HEK293 (cell line): ENCODE data around the gene METTL6.

ENCODE experiments used
- CTCF ChIA-PET: fragments of 350-600 bp; formaldehyde crosslinking; extraction: SDS; loops from one replicate; lab custom pipeline; 2021; ENCODE audit warnings: antibody characterized with exemption; lab: Yijun Ruan, JAX
- POLR2A ChIA-PET: fragments of 300-600 bp; formaldehyde crosslinking; extraction: SDS; loops from one replicate; lab custom pipeline; 2020; ENCODE audit warnings: antibody characterized with exemption, inconsistent platforms; lab: Yijun Ruan, JAX
- H3K27ac ChIP-seq: fragments of 200-500 bp; sonication (Bioruptor generic); 2 replicates; pipeline ENCODE4 v1.5.1; 2014; ENCODE audit warnings: low read depth, low read length, control low read depth, inconsistent platforms; ENCODE audit errors: extremely low read depth
- H3K36me3 ChIP-seq, 2 experiments: fragments of 200-500 bp in 1 of 2; sonication (Bioruptor generic) in 1 of 2; 1 replicate in 1 of 2; 2 replicates in 1 of 2; pipeline ENCODE4 v1.5.1; 2014 to 2017; ENCODE audit warnings: inconsistent platforms in 2 of 2, low read length in 2 of 2; ENCODE audit not compliant: control insufficient read depth in 2 of 2, insufficient read depth in 1 of 2
- H3K4me1 ChIP-seq: fragments of 200-500 bp; sonication (Bioruptor generic); 2 replicates; pipeline ENCODE4 v1.5.1; 2014; ENCODE audit warnings: mild to moderate bottlenecking, low read length, inconsistent platforms; ENCODE audit not compliant: control insufficient read depth, insufficient read depth
- H3K4me3 ChIP-seq: 2 replicates; pipeline ENCODE4 v1.5.1; 2011; ENCODE audit warnings: low read depth, mild to moderate bottlenecking, control low read depth, low read length, moderate library complexity
- H3K9me3 ChIP-seq: fragments of 200-500 bp; sonication (Bioruptor generic); 2 replicates; pipeline ENCODE4 v1.5.1; 2014; ENCODE audit warnings: low read depth, low read length, inconsistent platforms; ENCODE audit not compliant: control insufficient read depth, insufficient read depth
- BCL11B ChIP-seq: fragments of 450-650 bp; formaldehyde crosslinking; IDR thresholded peaks from 2 replicates; pipeline ENCODE4 v1.5.1; 2016; ENCODE audit warnings: low read depth, missing biosample characterization, missing genetic modification characterization
- GFI1B ChIP-seq: fragments of 450-650 bp; formaldehyde crosslinking; IDR thresholded peaks from 2 replicates; pipeline ENCODE4 v1.5.1; 2016; ENCODE audit warnings: missing biosample characterization, missing genetic modification characterization
- GLI4 ChIP-seq: fragments of 450-650 bp; formaldehyde crosslinking; IDR thresholded peaks from 2 replicates; pipeline ENCODE4 v1.5.1; 2016; ENCODE audit warnings: missing biosample characterization, missing genetic modification characterization
- KLF9 ChIP-seq: fragments of 450-650 bp; formaldehyde crosslinking; IDR thresholded peaks from 2 replicates; pipeline ENCODE4 v1.5.1; 2016; ENCODE audit warnings: missing biosample characterization, missing genetic modification characterization, low read depth
- YY2 ChIP-seq: fragments of 450-650 bp; formaldehyde crosslinking; IDR thresholded peaks from 2 replicates; pipeline ENCODE4 v1.5.1; 2016; ENCODE audit warnings: missing biosample characterization, missing genetic modification characterization
- ZFP3 ChIP-seq: fragments of 450-650 bp; formaldehyde crosslinking; IDR thresholded peaks from 2 replicates; pipeline ENCODE4 v1.5.1; 2016; ENCODE audit warnings: low read depth, missing biosample characterization, missing genetic modification characterization
- ZNF16 ChIP-seq: fragments of 450-650 bp; formaldehyde crosslinking; IDR thresholded peaks from 2 replicates; pipeline ENCODE4 v1.5.1; 2016; ENCODE audit warnings: low read depth, missing biosample characterization, missing genetic modification characterization
- ZNF174 ChIP-seq: fragments of 450-650 bp; formaldehyde crosslinking; IDR thresholded peaks from 2 replicates; pipeline ENCODE4 v1.5.0; 2017; ENCODE audit warnings: missing biosample characterization, mild to moderate bottlenecking, missing genetic modification characterization
- ZNF214 ChIP-seq: fragments of 450-650 bp; formaldehyde crosslinking; IDR thresholded peaks from 2 replicates; pipeline ENCODE4 v1.5.1; 2017; ENCODE audit warnings: missing biosample characterization, mild to moderate bottlenecking, missing genetic modification characterization, borderline replicate concordance
- ZNF248 ChIP-seq: fragments of 450-650 bp; formaldehyde crosslinking; IDR thresholded peaks from 2 replicates; pipeline ENCODE4 v1.5.1; 2017; ENCODE audit warnings: missing biosample characterization, missing genetic modification characterization
- ZNF341 ChIP-seq: fragments of 450-650 bp; formaldehyde crosslinking; IDR thresholded peaks from 2 replicates; pipeline ENCODE4; 2016; ENCODE audit warnings: low read depth, missing biosample characterization, missing genetic modification characterization
- ZNF548 ChIP-seq: fragments of 450-650 bp; formaldehyde crosslinking; IDR thresholded peaks from 2 replicates; pipeline ENCODE4 v1.5.1; 2016; ENCODE audit warnings: missing biosample characterization, missing genetic modification characterization
- ZNF645 ChIP-seq: fragments of 450-650 bp; formaldehyde crosslinking; IDR thresholded peaks from 2 replicates; pipeline ENCODE4; 2016; ENCODE audit warnings: missing biosample characterization, missing genetic modification characterization
- ZNF776 ChIP-seq: fragments of 450-650 bp; formaldehyde crosslinking; IDR thresholded peaks from 2 replicates; pipeline ENCODE4 v1.5.0; 2017; ENCODE audit warnings: missing biosample characterization, missing genetic modification characterization, borderline replicate concordance
- ZXDB ChIP-seq: fragments of 450-650 bp; formaldehyde crosslinking; IDR thresholded peaks from 2 replicates; pipeline ENCODE4 v1.5.1; 2016; ENCODE audit warnings: missing biosample characterization, missing genetic modification characterization
- TF ChIP-seq, protein P1 (sequence below): fragments of 450-650 bp; formaldehyde crosslinking; conservative IDR thresholded peaks from 2 replicates; pipeline ENCODE4 v1.5.1; 2016; ENCODE audit warnings: low read depth, missing biosample characterization, missing genetic modification characterization
- TF ChIP-seq, protein P2 (sequence below): fragments of 450-650 bp; formaldehyde crosslinking; IDR thresholded peaks from 2 replicates; pipeline ENCODE4 v1.5.1; 2016; ENCODE audit warnings: missing biosample characterization, missing genetic modification characterization

Gene METTL6

DNA sequence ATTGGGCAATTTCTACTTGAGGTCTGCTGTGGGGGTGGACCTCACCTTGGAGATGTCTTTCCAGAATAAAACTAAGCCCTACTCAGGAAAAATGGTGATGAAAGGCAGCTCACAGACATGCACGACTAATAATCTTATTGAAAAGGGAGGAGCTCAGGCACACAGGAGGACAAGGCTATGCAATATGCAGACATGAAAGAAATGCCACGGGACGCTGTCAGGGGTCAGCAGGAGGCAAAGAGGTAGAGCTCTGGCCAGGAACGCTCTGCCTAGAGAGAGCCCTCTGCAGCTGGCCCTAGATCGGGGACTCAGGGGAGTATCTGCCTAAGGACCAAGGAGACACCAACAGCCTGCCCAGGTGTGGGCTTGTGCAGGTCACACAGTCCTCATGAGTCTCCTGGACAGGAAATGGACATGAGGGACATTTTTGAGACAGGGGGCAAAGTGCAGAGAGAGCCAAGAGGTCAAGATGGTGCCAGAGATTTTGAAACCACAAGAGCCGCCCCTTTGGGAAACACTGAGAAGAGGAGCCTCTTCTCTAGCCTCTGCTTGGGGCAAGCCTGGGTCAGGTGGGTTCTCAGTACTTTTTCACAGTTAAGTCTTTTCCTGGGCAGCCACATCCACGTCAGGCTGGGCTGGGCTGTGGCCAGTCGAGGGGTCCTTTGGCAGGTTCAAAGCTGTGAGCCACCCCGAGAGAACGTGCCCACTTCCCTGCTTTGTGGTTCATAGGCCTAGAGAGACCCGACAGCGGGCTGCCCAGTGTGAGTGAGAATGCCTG, 23.3 kb upstream of the METTL6 start:
- no peak overlapping the region for H3K4me3 ChIP-seq
- ChIA-PET CTCF (no interaction called here), POLR2A (no interaction called here)
- H3K36me3 ChIP-seq, result no peaks in the 10 kb centered on the region
- no peaks in the 10 kb centered on the region for H3K9me3 ChIP-seq
- no peaks in the 10 kb centered on the region for H3K4me1 ChIP-seq
- TF ChIP-seq ZNF214 (tag by site-specific recombination), result no peak
- H3K27ac ChIP-seq, result no peak overlapping the region

- CTCF ChIA-PET, result no interaction called here
These were observed 22.3 kb upstream of the METTL6 start for GRCh38 chr3:15449489-15450224.

GRCh38 chr3:15443826-15444524, 16.6 kb upstream of the METTL6 start:
- Histone ChIP-seq H3K9me3 (no peaks in the 10 kb centered on the region), H3K4me3 (no peak overlapping the region), H3K4me1 (no peaks in the 10 kb centered on the region), H3K36me3 (peaks cover 27 to 49% of the 10 kb centered on the region in 2 experiments), H3K27ac (no peak overlapping the region)
- TF ChIP-seq, protein P1, sequence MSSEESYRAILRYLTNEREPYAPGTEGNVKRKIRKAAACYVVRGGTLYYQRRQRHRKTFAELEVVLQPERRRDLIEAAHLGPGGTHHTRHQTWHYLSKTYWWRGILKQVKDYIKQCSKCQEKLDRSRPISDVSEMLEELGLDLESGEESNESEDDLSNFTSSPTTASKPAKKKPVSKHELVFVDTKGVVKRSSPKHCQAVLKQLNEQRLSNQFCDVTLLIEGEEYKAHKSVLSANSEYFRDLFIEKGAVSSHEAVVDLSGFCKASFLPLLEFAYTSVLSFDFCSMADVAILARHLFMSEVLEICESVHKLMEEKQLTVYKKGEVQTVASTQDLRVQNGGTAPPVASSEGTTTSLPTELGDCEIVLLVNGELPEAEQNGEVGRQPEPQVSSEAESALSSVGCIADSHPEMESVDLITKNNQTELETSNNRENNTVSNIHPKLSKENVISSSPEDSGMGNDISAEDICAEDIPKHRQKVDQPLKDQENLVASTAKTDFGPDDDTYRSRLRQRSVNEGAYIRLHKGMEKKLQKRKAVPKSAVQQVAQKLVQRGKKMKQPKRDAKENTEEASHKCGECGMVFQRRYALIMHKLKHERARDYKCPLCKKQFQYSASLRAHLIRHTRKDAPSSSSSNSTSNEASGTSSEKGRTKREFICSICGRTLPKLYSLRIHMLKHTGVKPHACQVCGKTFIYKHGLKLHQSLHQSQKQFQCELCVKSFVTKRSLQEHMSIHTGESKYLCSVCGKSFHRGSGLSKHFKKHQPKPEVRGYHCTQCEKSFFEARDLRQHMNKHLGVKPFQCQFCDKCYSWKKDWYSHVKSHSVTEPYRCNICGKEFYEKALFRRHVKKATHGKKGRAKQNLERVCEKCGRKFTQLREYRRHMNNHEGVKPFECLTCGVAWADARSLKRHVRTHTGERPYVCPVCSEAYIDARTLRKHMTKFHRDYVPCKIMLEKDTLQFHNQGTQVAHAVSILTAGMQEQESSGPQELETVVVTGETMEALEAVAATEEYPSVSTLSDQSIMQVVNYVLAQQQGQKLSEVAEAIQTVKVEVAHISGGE (tag by site-specific recombination), result no peak
- TF ChIP-seq GLI4 (tag by site-specific recombination), result no peak
- TF ChIP-seq, protein P2, sequence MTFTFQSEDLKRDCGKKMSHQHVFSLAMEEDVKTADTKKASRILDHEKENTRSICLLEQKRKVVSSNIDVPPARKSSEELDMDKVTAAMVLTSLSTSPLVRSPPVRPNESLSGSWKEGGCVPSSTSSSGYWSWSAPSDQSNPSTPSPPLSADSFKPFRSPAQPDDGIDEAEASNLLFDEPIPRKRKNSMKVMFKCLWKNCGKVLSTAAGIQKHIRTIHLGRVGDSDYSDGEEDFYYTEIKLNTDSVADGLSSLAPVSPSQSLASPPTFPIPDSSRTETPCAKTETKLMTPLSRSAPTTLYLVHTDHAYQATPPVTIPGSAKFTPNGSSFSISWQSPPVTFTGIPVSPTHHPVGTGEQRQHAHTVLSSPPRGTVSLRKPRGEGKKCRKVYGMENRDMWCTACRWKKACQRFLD (tag by site-specific recombination), result no peak
- no peak for TF ChIP-seq BCL11B (tag by site-specific recombination)
- TF ChIP-seq ZNF248, result no peak
- POLR2A ChIA-PET, result no interaction called here
- CTCF ChIA-PET, result interaction anchor here (0.8 to 1.1 kb wide), 3 partner anchors 63 to 113 kb away, joined by 4 read pairs; no protein-coding TSS in a partner anchor

More at GRCh38 chr3:15449489-15450224, 22.3 kb upstream of the METTL6 start:
- no peaks in the 10 kb centered on the region; a peak in 1 of 3 replicates for H3K36me3 ChIP-seq
- H3K4me1 ChIP-seq, result no peaks in the 10 kb centered on the region
- POLR2A ChIA-PET, result no interaction called here
- no peak overlapping the region for H3K4me3 ChIP-seq
- no peak overlapping the region for H3K27ac ChIP-seq
- H3K9me3 ChIP-seq, result no peaks in the 10 kb centered on the region
- TF ChIP-seq KLF9 (no peak), ZNF341 (tag by site-specific recombination) (no peak), ZNF548 (no peak), ZXDB (tag by site-specific recombination) (no peak)

GRCh38 chr3:15440891-15441290, 13.5 kb upstream of the METTL6 start:
- no peaks in the 10 kb centered on the region for H3K4me1 ChIP-seq
- TF ChIP-seq YY2 (tag by site-specific recombination) (no peak), ZNF16 (tag by site-specific recombination) (no peak), ZNF248 (no peak), ZNF645 (no peak), ZNF174 (no peak), ZFP3 (tag by site-specific recombination) (no peak), GFI1B (tag by site-specific recombination) (no peak), ZNF776 (tag by site-specific recombination) (no peak)
- ChIA-PET CTCF (no interaction called here), POLR2A (no interaction called here)
- H3K4me3 ChIP-seq, result no peak overlapping the region
- peaks cover 55 to 80% of the 10 kb centered on the region in 2 experiments for H3K36me3 ChIP-seq
- no peaks in the 10 kb centered on the region for H3K9me3 ChIP-seq
- H3K27ac ChIP-seq, result no peak overlapping the region
